Lower lobe of right lung (tissue), 2 donors: ENCODE measurements around the gene SLC39A8. TPM values are rescaled to one million over a fixed set of nuclear protein-coding genes. Genes with fewer than 3 reads are reported as not detected.
A peak's percentile ranks its signal among the peaks of the same experiment; 100 is the strongest.

Source experiments
- ATAC-seq, 2 donors: fragments of 200-7000 bp; cut with Tn5 transposase; one replicate each; pipeline ENCODE4 v1.9.1; 2020 to 2022; ENCODE audit warnings: mild to moderate bottlenecking in 2 of 2, moderate library complexity in 2 of 2
- DNase-seq: peaks from one replicate; pipeline ENCODE4 v3.0.0-alpha.2; 2020
- H3K27ac ChIP-seq: fragments of 200-600 bp; one replicate; pipeline ENCODE4 v1.8.0; 2022
- H3K27me3 ChIP-seq: fragments of 200-600 bp; one replicate; pipeline ENCODE4 v1.8.0; 2022; ENCODE audit warnings: low read depth
- H3K36me3 ChIP-seq: fragments of 200-600 bp; one replicate; pipeline ENCODE4 v1.8.0; 2022; ENCODE audit warnings: mild to moderate bottlenecking
- H3K4me1 ChIP-seq: fragments of 200-600 bp; one replicate; pipeline ENCODE4 v1.8.0; 2022
- H3K4me3 ChIP-seq: fragments of 200-600 bp; one replicate; pipeline ENCODE4 v1.8.0; 2022; ENCODE audit warnings: mild to moderate bottlenecking
- H3K9me3 ChIP-seq: fragments of 200-600 bp; one replicate; pipeline ENCODE4 v1.8.0; 2022
- intact Hi-C: fragments of 100-400 bp; cut with DNase I; formaldehyde crosslinking; loops from one replicate; pipeline ENCODE4 v1.11.0; 2022
- long read RNA-seq: library from polyadenylated mRNA; unstranded; transcript quantifications from one replicate; pipeline ENCODE4 v2.0.0, GENCODE V29; 2021
- total RNA-seq: library from RNA; stranded (reverse); fragmentation: NEBNext Ultra II Directional; extraction: Animal tissue kit (Norgen Biotek cat#: 25700); gene quantifications from one replicate; pipeline ENCODE4 v1.2.1, GENCODE V29; 2021
- TF ChIP-seq, protein P1 (sequence below): fragments of 200-600 bp; IDR thresholded peaks from one replicate; pipeline ENCODE4 v1.8.0; 2022; ENCODE audit warnings: antibody characterized with exemption, mild to moderate bottlenecking
- donor health status: DM: no; HTN: yes; CAD: no; lungs with severe emphysema.

The SLC39A8 gene
- 370 TPM for total RNA-seq
- long read RNA-seq, transcript SLC39A8-202 (8 exons, 3,238 nt), result minor isoform, 134 of 769 reads
- long read RNA-seq, transcript SLC39A8-201 (9 exons, 3,144 nt), result major isoform, 486 of 769 reads
- long read RNA-seq, partial matches to known transcripts, result 67 of 769 reads
- long read RNA-seq, other reads (novel, unspliced or antisense), result 82 of 769 reads

- H3K4me3 ChIP-seq, result peak within 1 kb of the TSS; percentile 73
- intact Hi-C loops, result no loop called here
- no peaks in the 10 kb centered on the region for H3K9me3 ChIP-seq
- DNase-seq, result peak; percentile 93
- no peaks in the 10 kb centered on the region for H3K27me3 ChIP-seq
- peak within 1 kb of the TSS; percentile 86 for H3K27ac ChIP-seq
- ATAC-seq, result peak; percentile 95 to 96
- no peaks in the 10 kb centered on the region for H3K36me3 ChIP-seq
- peaks cover 17% of the 10 kb centered on the region for H3K4me1 ChIP-seq
- TF ChIP-seq, protein P1, sequence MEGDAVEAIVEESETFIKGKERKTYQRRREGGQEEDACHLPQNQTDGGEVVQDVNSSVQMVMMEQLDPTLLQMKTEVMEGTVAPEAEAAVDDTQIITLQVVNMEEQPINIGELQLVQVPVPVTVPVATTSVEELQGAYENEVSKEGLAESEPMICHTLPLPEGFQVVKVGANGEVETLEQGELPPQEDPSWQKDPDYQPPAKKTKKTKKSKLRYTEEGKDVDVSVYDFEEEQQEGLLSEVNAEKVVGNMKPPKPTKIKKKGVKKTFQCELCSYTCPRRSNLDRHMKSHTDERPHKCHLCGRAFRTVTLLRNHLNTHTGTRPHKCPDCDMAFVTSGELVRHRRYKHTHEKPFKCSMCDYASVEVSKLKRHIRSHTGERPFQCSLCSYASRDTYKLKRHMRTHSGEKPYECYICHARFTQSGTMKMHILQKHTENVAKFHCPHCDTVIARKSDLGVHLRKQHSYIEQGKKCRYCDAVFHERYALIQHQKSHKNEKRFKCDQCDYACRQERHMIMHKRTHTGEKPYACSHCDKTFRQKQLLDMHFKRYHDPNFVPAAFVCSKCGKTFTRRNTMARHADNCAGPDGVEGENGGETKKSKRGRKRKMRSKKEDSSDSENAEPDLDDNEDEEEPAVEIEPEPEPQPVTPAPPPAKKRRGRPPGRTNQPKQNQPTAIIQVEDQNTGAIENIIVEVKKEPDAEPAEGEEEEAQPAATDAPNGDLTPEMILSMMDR, result peak; percentile 86
Measured at GRCh38 chr4:102344954-102345794, at the start of gene SLC39A8. Gene SLC39A8 (minus strand): TSS chr4:102345482. CDS start chr4:102344662, 820 bp downstream.

- DNase-seq (no peak), ATAC-seq (no peak)
- Histone ChIP-seq H3K4me1 (no peaks in the 10 kb centered on the region), H3K4me3 (no peak overlapping the region), H3K27me3 (no peaks in the 10 kb centered on the region), H3K9me3 (no peaks in the 10 kb centered on the region), H3K27ac (no peak overlapping the region), H3K36me3 (no peaks in the 10 kb centered on the region)
- intact Hi-C loops, result no loop called here
- TF ChIP-seq, protein P1, result no peak
Measured at GRCh38 chr4:102392033-102392744, 46.9 kb upstream of the SLC39A8 start.

- H3K4me1 ChIP-seq, result no peaks in the 10 kb centered on the region
- H3K4me3 ChIP-seq, result no peak overlapping the region
- H3K36me3 ChIP-seq, result no peaks in the 10 kb centered on the region
- no peak for DNase-seq
- no peaks in the 10 kb centered on the region for H3K27me3 ChIP-seq
- H3K27ac ChIP-seq, result no peak overlapping the region
- peak; percentile 68 to 75 for ATAC-seq
- intact Hi-C loops, result no loop called here
- TF ChIP-seq, protein P1, result no peak
- H3K9me3 ChIP-seq, result no peaks in the 10 kb centered on the region
Measured at GRCh38 chr4:102390438-102390837, 45.2 kb upstream of the SLC39A8 start.

- Histone ChIP-seq H3K4me3 (no peak overlapping the region), H3K4me1 (no peaks in the 10 kb centered on the region), H3K27me3 (no peaks in the 10 kb centered on the region), H3K36me3 (no peaks in the 10 kb centered on the region), H3K27ac (no peak overlapping the region), H3K9me3 (no peaks in the 10 kb centered on the region)
- intact Hi-C loops, result no loop called here
- TF ChIP-seq, protein P1, result no peak
- no peak for ATAC-seq
- no peak for DNase-seq
Measured at GRCh38 chr4:102388611-102389010, 43.3 kb upstream of the SLC39A8 start.

GRCh38 chr4:102387552-102388150 lies 42.4 kb upstream of the SLC39A8 start:
- Histone ChIP-seq H3K9me3 (no peaks in the 10 kb centered on the region), H3K27me3 (no peaks in the 10 kb centered on the region), H3K4me1 (no peaks in the 10 kb centered on the region), H3K4me3 (no peak overlapping the region), H3K36me3 (no peaks in the 10 kb centered on the region), H3K27ac (no peak overlapping the region)
- TF ChIP-seq, protein P1, result no peak
- DNase-seq (no peak), ATAC-seq (no peak)
- intact Hi-C loops, result no loop called here
